ENCODE measurements around the gene GSTM1. TPM values are rescaled to one million over a fixed set of nuclear protein-coding genes. Genes with fewer than 3 reads are reported as not detected.

The GSTM1 gene
- total RNA-seq, 1 donor from 2014 or later, result 39.0 TPM

GRCh38 chr1:109717729-109718128, 30.1 kb downstream of the GSTM1 start:
- H3K27me3 Mint-ChIP-seq, result peaks cover 14% of the 10 kb centered on the region
- H3K36me3 Mint-ChIP-seq (ENCODE audit: insufficient read depth), result no peaks in the 10 kb centered on the region
- no peak overlapping the region for H3K4me3 Mint-ChIP-seq (ENCODE audit: low read depth)
- peaks cover 4% of the 10 kb centered on the region for H3K9me3 Mint-ChIP-seq (ENCODE audit: low read depth)
- H3K4me1 Mint-ChIP-seq (ENCODE audit: low read depth), result peaks cover 1% of the 10 kb centered on the region
- DNase-seq (ENCODE audit: low spot score, unreplicated experiment), result no peak
- H3K27ac Mint-ChIP-seq, result no peak overlapping the region
- TF ChIP-seq, protein P1, sequence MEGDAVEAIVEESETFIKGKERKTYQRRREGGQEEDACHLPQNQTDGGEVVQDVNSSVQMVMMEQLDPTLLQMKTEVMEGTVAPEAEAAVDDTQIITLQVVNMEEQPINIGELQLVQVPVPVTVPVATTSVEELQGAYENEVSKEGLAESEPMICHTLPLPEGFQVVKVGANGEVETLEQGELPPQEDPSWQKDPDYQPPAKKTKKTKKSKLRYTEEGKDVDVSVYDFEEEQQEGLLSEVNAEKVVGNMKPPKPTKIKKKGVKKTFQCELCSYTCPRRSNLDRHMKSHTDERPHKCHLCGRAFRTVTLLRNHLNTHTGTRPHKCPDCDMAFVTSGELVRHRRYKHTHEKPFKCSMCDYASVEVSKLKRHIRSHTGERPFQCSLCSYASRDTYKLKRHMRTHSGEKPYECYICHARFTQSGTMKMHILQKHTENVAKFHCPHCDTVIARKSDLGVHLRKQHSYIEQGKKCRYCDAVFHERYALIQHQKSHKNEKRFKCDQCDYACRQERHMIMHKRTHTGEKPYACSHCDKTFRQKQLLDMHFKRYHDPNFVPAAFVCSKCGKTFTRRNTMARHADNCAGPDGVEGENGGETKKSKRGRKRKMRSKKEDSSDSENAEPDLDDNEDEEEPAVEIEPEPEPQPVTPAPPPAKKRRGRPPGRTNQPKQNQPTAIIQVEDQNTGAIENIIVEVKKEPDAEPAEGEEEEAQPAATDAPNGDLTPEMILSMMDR (IDR thresholded peaks at IDR 0.05; ENCODE audit: unreplicated experiment), result no peak

- Mint-ChIP-seq H3K4me1 (ENCODE audit: low read depth) (peaks cover 1% of the 10 kb centered on the region), H3K36me3 (ENCODE audit: insufficient read depth) (no peaks in the 10 kb centered on the region), H3K27ac (peak overlapping the region; percentile 23), H3K27me3 (peaks cover 14% of the 10 kb centered on the region), H3K9me3 (ENCODE audit: low read depth) (peaks cover 4% of the 10 kb centered on the region), H3K4me3 (ENCODE audit: low read depth) (no peak overlapping the region)
- DNase-seq (ENCODE audit: low spot score, unreplicated experiment), result no peak
- TF ChIP-seq, protein P1 (IDR thresholded peaks at IDR 0.05; ENCODE audit: unreplicated experiment), result peak; percentile 23
Observed at GRCh38 chr1:109718495-109718894, 30.9 kb downstream of the GSTM1 start.

GRCh38 chr1:109719337-109719837, 31.8 kb downstream of the GSTM1 start:
- peaks cover 11% of the 10 kb centered on the region for H3K27me3 Mint-ChIP-seq
- no peak for DNase-seq (ENCODE audit: low spot score, unreplicated experiment)
- no peak overlapping the region for H3K27ac Mint-ChIP-seq
- H3K4me1 Mint-ChIP-seq (ENCODE audit: low read depth), result peaks cover 1% of the 10 kb centered on the region
- TF ChIP-seq, protein P1 (IDR thresholded peaks at IDR 0.05; ENCODE audit: unreplicated experiment), result no peak
- H3K36me3 Mint-ChIP-seq (ENCODE audit: insufficient read depth), result no peaks in the 10 kb centered on the region
- H3K9me3 Mint-ChIP-seq (ENCODE audit: low read depth), result peaks cover 4% of the 10 kb centered on the region
- no peak overlapping the region for H3K4me3 Mint-ChIP-seq (ENCODE audit: low read depth)

- no peak overlapping the region for H3K27ac Mint-ChIP-seq
- H3K27me3 Mint-ChIP-seq, result peaks cover 3% of the 10 kb centered on the region
- TF ChIP-seq, protein P1 (IDR thresholded peaks at IDR 0.05; ENCODE audit: unreplicated experiment), result no peak
- H3K9me3 Mint-ChIP-seq (ENCODE audit: low read depth), result peaks cover 10% of the 10 kb centered on the region
- H3K4me1 Mint-ChIP-seq (ENCODE audit: low read depth), result peaks cover 7% of the 10 kb centered on the region
- no peak overlapping the region for H3K4me3 Mint-ChIP-seq (ENCODE audit: low read depth)
- no peak for DNase-seq (ENCODE audit: low spot score, unreplicated experiment)
- H3K36me3 Mint-ChIP-seq (ENCODE audit: insufficient read depth), result peaks cover 5% of the 10 kb centered on the region
Observed at GRCh38 chr1:109721042-109721441, 33.4 kb downstream of the GSTM1 start.

DNA sequence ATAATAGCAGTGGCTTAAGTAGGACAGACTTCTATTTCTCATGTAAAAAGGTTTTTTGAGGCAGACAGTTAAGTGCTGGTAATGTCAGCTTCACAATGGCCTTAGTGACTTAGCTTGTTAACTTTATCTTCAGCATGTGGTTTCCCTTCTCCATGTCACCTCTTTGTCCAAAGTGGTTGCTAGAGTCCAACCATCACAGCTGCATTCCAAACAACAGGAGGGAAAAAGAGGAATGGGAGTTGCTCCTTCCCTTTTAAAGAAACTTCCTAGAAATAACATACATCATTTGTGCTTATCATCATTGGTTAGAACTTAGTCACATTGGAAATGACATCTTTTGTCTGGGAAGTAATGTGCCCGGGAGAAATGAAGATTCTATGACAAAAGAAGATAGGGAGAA, 34.4 kb downstream of the GSTM1 start:
- TF ChIP-seq, protein P1 (IDR thresholded peaks at IDR 0.05; ENCODE audit: unreplicated experiment), result no peak

More for the DNA sequence above, 34.4 kb downstream of the GSTM1 start:
- Mint-ChIP-seq H3K4me3 (ENCODE audit: low read depth) (no peak overlapping the region), H3K4me1 (ENCODE audit: low read depth) (peaks cover 8% of the 10 kb centered on the region), H3K9me3 (ENCODE audit: low read depth) (peaks cover 15% of the 10 kb centered on the region), H3K36me3 (ENCODE audit: insufficient read depth) (peaks cover 5% of the 10 kb centered on the region), H3K27ac (no peak overlapping the region), H3K27me3 (peaks cover 3% of the 10 kb centered on the region)
- DNase-seq (ENCODE audit: low spot score, unreplicated experiment), result no peak

Measured in progenitor cell of endocrine pancreas (in vitro differentiated cells).